Activated CD8-positive, alpha-beta T cell treated with anti-CD3 and anti-CD28 coated beads for 36 hours (primary cell): ENCODE measurements around the gene PKMYT1. TPM values are rescaled to one million over a fixed set of nuclear protein-coding genes. Genes with fewer than 3 reads are reported as not detected.

ENCODE experiments used
- ATAC-seq: fragments of 200-7000 bp; cut with Tn5 transposase; one replicate; pipeline ENCODE4 v1.10.0; 2021; ENCODE audit warnings: mild to moderate bottlenecking, moderate library complexity
- CTCF ChIA-PET: fragments of 350-600 bp; sonication (Branson Sonifier 250); formaldehyde crosslinking; loops from one replicate; lab custom pipeline; 2021; ENCODE audit warnings: antibody characterized with exemption; lab: Charles Lee
- POLR2A ChIA-PET: fragments of 350-600 bp; sonication (Branson Sonifier 250); formaldehyde crosslinking; loops from one replicate; lab custom pipeline; 2021; ENCODE audit warnings: antibody characterized with exemption; lab: Charles Lee
- DNase-seq: peaks from one replicate; pipeline ENCODE4 v3.0.0-alpha.2; 2020
- H3K27ac Mint-ChIP-seq: one replicate; pipeline ENCODE4 v1.8.0; 2021; ENCODE audit warnings: mild to moderate bottlenecking, mixed read lengths
- H3K27me3 Mint-ChIP-seq: one replicate; pipeline ENCODE4 v1.8.0; 2021; ENCODE audit warnings: mixed read lengths
- H3K36me3 Mint-ChIP-seq: one replicate; pipeline ENCODE4 v1.8.0; 2021; ENCODE audit warnings: low read depth, mixed read lengths
- H3K4me1 Mint-ChIP-seq: one replicate; pipeline ENCODE4 v1.8.0; 2021; ENCODE audit warnings: low read depth, mixed read lengths
- H3K4me3 Mint-ChIP-seq: one replicate; pipeline ENCODE4 v1.8.0; 2021; ENCODE audit warnings: mild to moderate bottlenecking, moderate library complexity, mixed read lengths
- H3K9me3 Mint-ChIP-seq: one replicate; pipeline ENCODE4 v1.8.0; 2021; ENCODE audit warnings: mixed read lengths
- intact Hi-C: fragments of 100-400 bp; cut with micrococcal nuclease; formaldehyde crosslinking; loops from one replicate; pipeline ENCODE4 v1.10.0; 2022
- total RNA-seq, 2 experiments: library from RNA; stranded (reverse); gene quantifications; one replicate each; pipeline ENCODE4 v1.2.3, GENCODE V29; 2021
- TF ChIP-seq, protein P1 (sequence below): fragments of 200-600 bp; IDR thresholded peaks from one replicate; pipeline ENCODE4 v1.8.0; 2022; ENCODE audit warnings: antibody characterized with exemption, mild to moderate bottlenecking

Gene PKMYT1
- total RNA-seq, 2 experiments from 2014 or later: 121 to 123 TPM

DNA sequence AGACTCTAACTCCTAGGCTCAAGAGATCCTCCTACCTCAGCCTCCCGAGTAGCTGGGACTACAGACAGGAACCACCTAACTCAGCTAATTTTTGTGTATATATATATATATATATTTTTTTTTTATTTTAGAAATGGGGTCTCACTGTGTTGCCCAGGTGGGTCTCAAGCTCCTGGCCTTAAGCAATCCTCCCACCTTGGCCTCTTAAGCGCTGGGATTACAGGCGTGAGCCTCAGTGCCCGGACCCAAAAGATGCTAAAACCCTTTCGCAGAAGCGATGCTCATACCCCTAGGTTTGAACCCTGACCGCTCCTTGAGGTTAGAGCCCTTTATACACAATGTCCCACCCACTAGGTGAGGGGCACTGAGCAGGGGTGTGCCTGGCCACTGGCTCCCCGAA is 30.3 kb upstream of the PKMYT1 start:
- DNase-seq: no peak
- Mint-ChIP-seq H3K27me3 (peaks cover 10% of the 10 kb centered on the region), H3K36me3 (no peaks in the 10 kb centered on the region), H3K9me3 (no peaks in the 10 kb centered on the region), H3K27ac (no peak overlapping the region), H3K4me1 (peaks cover 21% of the 10 kb centered on the region), H3K4me3 (no peak overlapping the region)
- TF ChIP-seq, protein P1, sequence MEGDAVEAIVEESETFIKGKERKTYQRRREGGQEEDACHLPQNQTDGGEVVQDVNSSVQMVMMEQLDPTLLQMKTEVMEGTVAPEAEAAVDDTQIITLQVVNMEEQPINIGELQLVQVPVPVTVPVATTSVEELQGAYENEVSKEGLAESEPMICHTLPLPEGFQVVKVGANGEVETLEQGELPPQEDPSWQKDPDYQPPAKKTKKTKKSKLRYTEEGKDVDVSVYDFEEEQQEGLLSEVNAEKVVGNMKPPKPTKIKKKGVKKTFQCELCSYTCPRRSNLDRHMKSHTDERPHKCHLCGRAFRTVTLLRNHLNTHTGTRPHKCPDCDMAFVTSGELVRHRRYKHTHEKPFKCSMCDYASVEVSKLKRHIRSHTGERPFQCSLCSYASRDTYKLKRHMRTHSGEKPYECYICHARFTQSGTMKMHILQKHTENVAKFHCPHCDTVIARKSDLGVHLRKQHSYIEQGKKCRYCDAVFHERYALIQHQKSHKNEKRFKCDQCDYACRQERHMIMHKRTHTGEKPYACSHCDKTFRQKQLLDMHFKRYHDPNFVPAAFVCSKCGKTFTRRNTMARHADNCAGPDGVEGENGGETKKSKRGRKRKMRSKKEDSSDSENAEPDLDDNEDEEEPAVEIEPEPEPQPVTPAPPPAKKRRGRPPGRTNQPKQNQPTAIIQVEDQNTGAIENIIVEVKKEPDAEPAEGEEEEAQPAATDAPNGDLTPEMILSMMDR: no peak
- ATAC-seq: no peak
- CTCF ChIA-PET: interaction anchor here (1.6 to 2.1 kb wide), 4 partner anchors 10 to 83 kb away, joined by 4 to 12 read pairs (median 9); partner anchors contain the start of gene TNFRSF12A
- intact Hi-C loops: no loop called here
- POLR2A ChIA-PET: no interaction called here

DNA sequence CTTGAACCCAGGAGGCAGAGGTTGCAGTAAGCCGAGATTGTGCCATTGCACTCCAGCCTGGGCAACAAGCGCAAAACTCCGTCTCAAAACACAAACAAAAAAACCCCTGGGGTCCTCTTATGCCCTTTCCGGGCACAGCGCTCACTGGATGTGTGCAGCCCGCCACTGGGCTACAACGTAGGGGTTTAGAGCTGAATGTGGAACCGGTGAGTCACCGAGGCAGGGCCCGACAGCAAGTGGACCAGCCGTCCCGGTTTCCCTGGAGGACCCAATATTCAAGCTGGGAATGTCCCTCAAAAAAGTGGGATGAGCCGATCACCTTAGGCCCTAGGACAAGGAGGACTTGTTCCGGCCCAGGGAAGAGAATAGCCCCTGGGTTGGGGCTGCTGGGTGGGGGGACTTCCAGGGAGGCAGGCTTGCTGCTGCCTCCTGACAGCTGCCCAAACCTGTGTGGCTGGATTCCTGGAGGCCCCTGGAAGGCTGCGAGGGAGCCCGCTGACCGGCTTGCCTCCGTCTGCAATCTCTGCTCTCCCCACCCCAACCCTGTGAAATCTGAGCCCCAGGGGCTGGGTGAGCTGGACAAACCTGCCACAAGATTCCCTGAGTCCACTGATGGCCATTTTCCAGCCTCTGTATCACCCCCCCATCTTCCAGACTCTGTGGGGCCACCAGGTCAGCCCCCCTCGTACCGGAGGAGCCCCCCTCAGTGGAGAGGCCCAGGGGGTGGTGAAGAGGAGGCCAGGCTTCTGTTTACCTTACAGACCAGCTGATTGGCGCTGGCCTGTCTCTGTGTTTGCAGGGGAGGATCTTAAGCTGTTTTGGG is 29.5 kb upstream of the PKMYT1 start:
- no peaks in the 10 kb centered on the region for H3K9me3 Mint-ChIP-seq

DNA sequence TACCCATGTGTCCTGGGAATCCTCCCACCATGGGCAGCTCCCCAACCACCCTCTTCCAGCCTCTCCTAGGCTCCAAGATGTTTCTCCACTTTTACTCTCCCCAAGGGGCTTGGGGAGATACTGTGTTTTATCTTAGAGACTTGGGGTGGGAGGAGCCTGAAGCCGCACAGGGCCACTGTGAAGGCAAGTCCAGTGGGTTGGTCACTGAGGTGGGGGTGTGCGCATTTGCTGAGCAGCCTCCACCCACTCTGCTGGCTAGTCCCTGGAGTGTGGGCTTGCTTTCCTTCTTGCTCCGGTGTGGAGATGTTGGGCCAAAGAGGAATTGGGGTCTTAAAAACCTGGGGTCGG is 28.4 kb upstream of the PKMYT1 start:
- Mint-ChIP-seq H3K36me3 (no peaks in the 10 kb centered on the region), H3K4me1 (peaks cover 21% of the 10 kb centered on the region), H3K9me3 (no peaks in the 10 kb centered on the region), H3K4me3 (no peak overlapping the region), H3K27ac (no peak overlapping the region), H3K27me3 (peaks cover 14% of the 10 kb centered on the region)
- DNase-seq: no peak
- intact Hi-C loops: no loop called here
- TF ChIP-seq, protein P1: no peak
- ChIA-PET CTCF (interaction anchor here (1.2 to 5.3 kb wide), 4 partner anchors 12 to 120 kb away, joined by 7 to 56 read pairs (median 10); partner anchors contain the start of genes CLDN6, HCFC1R1, THOC6 and TNFRSF12A), POLR2A (interaction anchor here (1.7 kb wide), 2 partner anchors 11 to 19 kb away, joined by 5 to 6 read pairs; partner anchors contain the start of gene TNFRSF12A)
- no peak for ATAC-seq

More for the DNA sequence above, 29.5 kb upstream of the PKMYT1 start:
- ChIA-PET CTCF (interaction anchor here (0.8 to 2.1 kb wide), 5 partner anchors 9 to 83 kb away, joined by 3 to 12 read pairs (median 8); partner anchors contain the start of gene TNFRSF12A), POLR2A (no interaction called here)
- ATAC-seq (no peak), DNase-seq (no peak)
- Mint-ChIP-seq H3K27me3 (peaks cover 13% of the 10 kb centered on the region), H3K4me3 (no peak overlapping the region), H3K36me3 (no peaks in the 10 kb centered on the region), H3K4me1 (peaks cover 21% of the 10 kb centered on the region), H3K27ac (no peak overlapping the region)
- intact Hi-C loops: no loop called here
- TF ChIP-seq, protein P1: no peak

DNA sequence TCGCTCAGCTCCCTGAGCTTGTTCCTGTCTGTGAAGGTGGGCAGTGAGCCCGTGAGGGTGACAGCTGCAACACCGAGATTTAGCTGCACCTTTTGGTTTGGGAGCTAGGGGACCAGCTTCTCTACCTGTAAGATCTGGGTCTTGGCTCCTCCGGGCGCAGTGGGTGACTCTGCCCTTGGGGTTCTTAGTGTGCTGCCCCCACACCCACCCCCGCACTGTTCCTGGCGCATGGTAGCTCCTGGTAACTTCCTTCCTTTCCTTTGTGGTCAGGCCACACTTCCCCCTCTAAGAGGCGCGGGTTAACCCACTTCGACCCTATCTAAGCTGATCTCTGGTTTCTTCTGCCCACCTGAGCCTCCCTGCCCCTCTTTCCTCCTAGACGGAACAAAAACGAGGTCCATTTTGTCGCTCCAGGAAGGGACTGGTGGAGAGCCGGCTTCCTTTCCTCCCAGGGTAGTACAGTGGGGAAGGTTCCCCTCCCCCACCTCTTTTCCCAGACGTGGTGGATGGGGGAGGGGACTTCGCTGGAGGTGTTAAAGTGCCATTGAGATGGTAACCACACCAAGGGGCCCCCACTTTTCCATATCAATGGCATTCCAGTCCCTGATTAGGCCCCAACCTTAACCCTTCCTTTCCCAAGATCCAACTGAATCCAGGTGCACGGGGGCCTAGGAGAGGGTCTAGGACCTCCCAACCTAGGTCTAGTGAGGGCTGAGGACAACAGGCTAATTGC is 27.9 kb upstream of the PKMYT1 start:
- TF ChIP-seq, protein P1: no peak
- Mint-ChIP-seq H3K27me3 (peaks cover 14% of the 10 kb centered on the region), H3K4me1 (peaks cover 21% of the 10 kb centered on the region), H3K4me3 (no peak overlapping the region), H3K27ac (no peak overlapping the region), H3K36me3 (no peaks in the 10 kb centered on the region), H3K9me3 (no peaks in the 10 kb centered on the region)
- intact Hi-C loops: no loop called here
- ChIA-PET POLR2A (interaction anchor here (1.7 kb wide), 2 partner anchors 12 to 19 kb away, joined by 5 to 6 read pairs; partner anchors contain the start of gene TNFRSF12A), CTCF (interaction anchor here (0.7 to 5.3 kb wide), 9 partner anchors 13 to 121 kb away, joined by 3 to 56 read pairs (median 7); partner anchors contain the start of genes CLDN6, HCFC1R1, THOC6 and TNFRSF12A)
- ATAC-seq (no peak), DNase-seq (peak; percentile 28)
